Esophagus muscularis mucosa (tissue), 4 donors: ENCODE data around the gene SEPTIN2. TPM values are rescaled to one million over a fixed set of nuclear protein-coding genes. Genes with fewer than 3 reads are reported as not detected.

Source experiments
- DNase-seq: peaks from one replicate; pipeline ENCODE4 v3.0.0-alpha.2; 2017; ENCODE audit errors: extremely low spot score
- H3K27ac ChIP-seq, 4 donors: fragments of 200-600 bp; sonication (generic); replicated peaks in 1 of 4; 1 replicate in 3 of 4; 2 replicates in 1 of 4; pipeline ENCODE4 v1.5.1; 2016 to 2019; ENCODE audit warnings: mild to moderate bottlenecking in 1 of 4
- H3K27me3 ChIP-seq, 4 donors: fragments of 200-600 bp; sonication (generic); one replicate each; pipeline versions ENCODE4 v1.5.1 to v1.6.0; 2016 to 2019
- H3K36me3 ChIP-seq, 4 donors: fragments of 200-600 bp; sonication (generic); one replicate each; pipeline ENCODE4 v1.5.1; 2016 to 2019
- H3K4me1 ChIP-seq, 4 donors: fragments of 200-600 bp; sonication (generic); one replicate each; pipeline ENCODE4 v1.5.1; 2016 to 2019
- H3K4me3 ChIP-seq, 4 donors: fragments of 200-600 bp; sonication (generic); 1 replicate in 2 of 4; 2 replicates in 2 of 4; pipeline ENCODE4 v1.5.1; 2016 to 2019; ENCODE audit warnings: mild to moderate bottlenecking in 4 of 4, moderate library complexity in 1 of 4
- H3K9me3 ChIP-seq, 4 donors: fragments of 200-600 bp; sonication (generic); 1 replicate in 3 of 4; 2 replicates in 1 of 4; pipeline ENCODE4 v1.5.1; 2016 to 2019
- CTCF ChIP-seq, 3 experiments: fragments of 200-600 bp in 2 of 3; fragments of 450-650 bp in 1 of 3; sonication (generic) in 2 of 3; IDR thresholded peaks; one replicate each; pipeline ENCODE4 v1.5.1; 2017 to 2019; ENCODE audit warnings: antibody characterized with exemption in 3 of 3, mild to moderate bottlenecking in 2 of 3, moderate library complexity in 1 of 3
- EP300 ChIP-seq: sonication (generic); formaldehyde crosslinking; IDR thresholded peaks from one replicate; pipeline ENCODE4 v1.6.1; 2017; ENCODE audit warnings: antibody characterized with exemption
- POLR2A ChIP-seq: fragments of 450-650 bp; IDR thresholded peaks from one replicate; pipeline ENCODE4 v1.6.1; 2017; ENCODE audit warnings: antibody characterized with exemption, moderate library complexity, mild to moderate bottlenecking, low read depth
- POLR2AphosphoS5 ChIP-seq, 2 donors: sonication (generic); formaldehyde crosslinking; IDR thresholded peaks; one replicate each; pipeline ENCODE4 v1.6.1; 2017; ENCODE audit warnings: antibody characterized with exemption in 2 of 2
- WGBS: methylation state at CpG from one replicate; pipeline ENCODE4 v1.1.5; 2018; 5-methylcytosine and 5-hydroxymethylcytosine counted together
- intact Hi-C: fragments of 100-400 bp; cut with DNase I; formaldehyde crosslinking; loops from one replicate; pipeline ENCODE4 v1.15.1; 2023
- total RNA-seq, 4 donors: library from RNA; depleted of rRNA; stranded (reverse); fragments of >200 nt; gene quantifications; one replicate each; pipeline versions ENCODE4 v1.1.0 to v1.2.1, GENCODE V29; 2016

SEPTIN2 gene
- total RNA-seq, 4 donors from 2014 or later: 272 to 335 (median 284) TPM

- Histone ChIP-seq H3K36me3 (peaks cover 55 to 92% (median 80%) of the 10 kb centered on the region in 4 donors), H3K4me3 (no peak overlapping the region), H3K4me1 (peaks cover 15 to 26% (median 22%) of the 10 kb centered on the region in 4 donors), H3K27ac (peak overlapping the region; percentile 37 to 75 (median 61)), H3K9me3 (no peaks in the 10 kb centered on the region), H3K27me3 (no peaks in the 10 kb centered on the region)
- TF ChIP-seq POLR2A (no peak), POLR2AphosphoS5 (IDR thresholded peaks at IDR 0.05) (no peak), CTCF (IDR thresholded peaks at IDR 0.05) (no peak), EP300 (no peak)
- no peak for DNase-seq
- WGBS: 70% methylated on average over 3 of the region's 3 CpGs
- intact Hi-C loops: no loop called here
Observed at GRCh38 chr2:241340631-241341163, 25.0 kb downstream of the SEPTIN2 start.

- intact Hi-C loops: no loop called here
- DNase-seq: no peak
- peaks cover 69 to 100% (median 89%) of the 10 kb centered on the region in 4 donors for H3K36me3 ChIP-seq
Observed at GRCh38 chr2:241344925-241345651, 29.4 kb downstream of the SEPTIN2 start.

GRCh38 chr2:241349941-241350340, 34.2 kb downstream of the SEPTIN2 start:
- 96% methylated on average over 8 of the region's 8 CpGs for WGBS
- intact Hi-C loops: loop anchor here (10.0 kb wide), 1 partner anchor 355 kb away; the partner anchor contains the start of gene ING5
- Histone ChIP-seq H3K9me3 (no peaks in the 10 kb centered on the region), H3K4me3 (no peak overlapping the region), H3K36me3 (peaks cover 76 to 100% (median 87%) of the 10 kb centered on the region in 4 donors), H3K4me1 (peaks cover 1 to 4% (median 2%) of the 10 kb centered on the region in 4 donors), H3K27me3 (no peaks in the 10 kb centered on the region), H3K27ac (no peak overlapping the region)
- no peak for DNase-seq
- no peak for TF ChIP-seq POLR2AphosphoS5 (IDR thresholded peaks at IDR 0.05)
- TF ChIP-seq POLR2A: no peak
- no peak for TF ChIP-seq EP300
- TF ChIP-seq CTCF (IDR thresholded peaks at IDR 0.05): no peak

More at GRCh38 chr2:241344925-241345651, 29.4 kb downstream of the SEPTIN2 start:
- WGBS: 95% methylated on average over 9 of the region's 9 CpGs
- H3K4me1 ChIP-seq: peaks cover 5 to 15% (median 13%) of the 10 kb centered on the region in 4 donors
- H3K4me3 ChIP-seq: no peak overlapping the region
- no peaks in the 10 kb centered on the region for H3K27me3 ChIP-seq
- no peak overlapping the region for H3K27ac ChIP-seq
- no peak for TF ChIP-seq CTCF (IDR thresholded peaks at IDR 0.05)
- no peak for TF ChIP-seq POLR2A
- no peak for TF ChIP-seq EP300
- no peak for TF ChIP-seq POLR2AphosphoS5 (IDR thresholded peaks at IDR 0.05)
- no peaks in the 10 kb centered on the region for H3K9me3 ChIP-seq

- no peaks in the 10 kb centered on the region for H3K9me3 ChIP-seq
- no peak overlapping the region for H3K4me3 ChIP-seq
- intact Hi-C loops: loop anchor here (10.0 kb wide), 1 partner anchor 354 kb away; the partner anchor contains the start of gene ING5
- DNase-seq: no peak
- H3K27me3 ChIP-seq: no peaks in the 10 kb centered on the region
- no peak overlapping the region for H3K27ac ChIP-seq
- peaks cover 72 to 94% (median 81%) of the 10 kb centered on the region in 4 donors for H3K36me3 ChIP-seq
- H3K4me1 ChIP-seq: peaks cover 3 to 8% (median 6%) of the 10 kb centered on the region in 4 donors
- WGBS: 83% methylated on average over 2 of the region's 2 CpGs
- no peak for TF ChIP-seq POLR2A
- no peak for TF ChIP-seq POLR2AphosphoS5 (IDR thresholded peaks at IDR 0.05)
- no peak for TF ChIP-seq CTCF (IDR thresholded peaks at IDR 0.05)
- TF ChIP-seq EP300: no peak
Observed at GRCh38 chr2:241350530-241350877, 34.8 kb downstream of the SEPTIN2 start.
